NCI-H446 (cell line): ENCODE data around the gene COX20.
"Not testable (repeated sequence)": the region's sequence is repeated elsewhere in the genome, so short reads cannot be mapped to it uniquely, and the experiment has no call there.

Experiments used
- DNase-seq, 2 experiments: peaks; one replicate each; lab custom pipeline; 2025; lab: John Stamatoyannopoulos, UW

The COX20 gene, protein sequence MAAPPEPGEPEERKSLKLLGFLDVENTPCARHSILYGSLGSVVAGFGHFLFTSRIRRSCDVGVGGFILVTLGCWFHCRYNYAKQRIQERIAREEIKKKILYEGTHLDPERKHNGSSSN

DNA sequence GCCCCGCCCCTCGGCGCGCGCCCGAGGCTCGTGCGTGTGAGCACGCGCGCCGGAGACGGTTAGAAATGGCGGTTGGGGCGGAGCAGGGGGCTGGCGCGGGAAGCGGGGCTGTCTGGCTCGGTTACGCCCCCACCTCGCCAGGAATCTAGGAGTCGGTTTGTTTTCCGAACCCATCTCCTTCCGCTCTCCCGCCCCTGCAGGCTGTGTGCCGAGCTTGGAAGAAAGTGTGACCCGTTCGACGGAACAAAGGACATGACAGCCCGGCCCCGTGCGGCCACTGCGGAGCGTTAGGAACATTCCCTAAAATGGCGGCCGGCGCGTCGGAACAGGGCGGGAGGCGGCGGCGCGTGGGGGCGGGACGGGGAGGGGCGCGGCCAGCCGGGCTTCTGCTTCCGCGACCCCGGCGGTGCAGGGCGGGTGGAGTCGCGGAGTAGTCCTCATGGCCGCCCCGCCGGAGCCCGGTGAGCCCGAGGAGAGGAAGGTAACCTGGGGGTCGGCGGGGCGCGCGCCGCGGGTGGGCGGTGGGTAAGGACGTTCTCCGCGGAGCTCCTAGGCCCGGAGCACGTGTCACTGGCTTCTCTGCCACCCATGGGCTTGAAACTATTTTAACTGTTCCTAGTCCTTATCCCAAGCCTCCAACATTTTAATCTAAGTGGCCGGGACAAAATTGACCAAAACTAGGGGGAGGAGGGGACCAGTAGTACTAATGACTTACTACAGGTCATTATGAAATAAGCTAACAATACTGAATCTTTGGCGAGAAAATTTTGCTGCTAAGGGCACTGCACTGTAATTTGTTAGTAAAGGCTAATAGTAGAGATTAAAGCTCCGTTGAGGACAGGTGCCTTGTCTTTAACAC, at the start of gene COX20:
Gene COX20, plus strand, starts transcription at position 383 of the 859 bp plus-strand sequence. Its CDS starts 57 bp downstream, at position 440.
- peak; percentile 92 to 97 for DNase-seq

DNA sequence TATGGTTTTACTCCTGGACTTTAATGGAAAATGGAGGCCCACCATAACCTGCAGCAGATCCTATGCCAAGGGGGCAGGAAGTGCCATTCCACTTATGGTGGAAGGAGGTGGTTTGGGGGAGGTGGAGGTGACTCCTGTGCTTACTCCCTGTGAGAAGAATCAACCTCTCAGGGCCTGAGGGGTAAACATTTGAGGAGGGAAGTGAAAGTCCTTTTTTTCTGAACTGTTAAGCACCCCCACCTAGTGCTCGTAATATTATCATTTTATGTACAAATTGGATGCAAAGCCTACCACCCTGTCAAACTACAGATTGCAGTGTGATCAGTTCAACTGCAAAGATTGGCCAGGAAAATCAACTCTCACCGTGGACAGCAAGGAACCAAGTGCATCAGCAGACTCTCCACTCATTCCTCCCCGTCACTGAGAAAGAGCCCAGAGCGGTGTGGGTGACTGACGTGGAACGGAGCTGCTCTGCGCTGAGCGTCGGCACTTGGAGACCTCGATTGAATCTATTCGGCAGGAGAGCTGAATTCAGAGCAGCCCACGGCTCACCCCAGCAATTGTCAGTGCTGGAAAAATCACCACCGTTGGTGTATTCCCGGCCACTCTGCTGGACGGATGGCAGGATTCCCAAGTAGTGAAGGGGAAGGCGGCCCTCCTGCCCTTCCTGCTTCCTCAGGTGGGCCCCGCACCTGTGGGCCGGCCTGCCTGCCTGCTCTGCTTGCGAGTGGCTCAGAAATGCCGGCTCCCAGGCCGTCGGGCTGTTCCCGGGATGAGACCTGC, 46.8 kb upstream of the COX20 start:
- no peak for DNase-seq

DNA sequence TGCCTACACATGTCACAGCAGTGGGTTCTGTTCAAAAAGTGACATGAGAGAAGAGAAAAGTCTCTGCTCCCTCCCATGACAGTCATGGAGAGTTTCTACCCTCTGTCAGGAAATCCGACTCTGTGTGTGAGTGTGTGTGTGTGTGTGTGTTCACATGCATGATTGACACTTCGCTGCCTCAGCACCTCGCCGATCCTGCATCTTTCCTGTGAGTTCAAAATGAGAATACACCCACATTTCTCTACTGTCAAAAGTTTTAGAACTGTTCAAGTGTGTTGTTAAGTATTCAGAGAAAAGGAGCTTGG, 46.2 kb upstream of the COX20 start:
- DNase-seq, result no peak

DNA sequence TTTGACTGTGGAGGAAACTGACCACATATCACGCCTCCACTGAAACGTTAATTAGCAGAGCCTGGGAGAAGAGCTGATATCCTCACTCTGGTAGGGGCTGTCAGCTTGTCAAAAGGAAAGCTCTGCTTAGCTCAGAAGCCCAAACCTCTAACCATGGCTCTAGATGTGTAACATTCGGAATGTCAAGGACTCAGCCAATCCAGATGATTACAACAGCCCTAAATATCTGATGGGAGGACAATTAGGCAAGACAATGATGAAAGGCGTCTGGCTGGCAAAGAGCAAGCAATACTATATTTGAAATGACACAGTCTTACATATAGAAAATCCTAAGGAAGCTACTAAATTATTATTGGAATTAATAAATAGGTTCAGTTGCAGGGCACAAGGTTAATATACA, 45.7 kb upstream of the COX20 start:
- no peak for DNase-seq

DNA sequence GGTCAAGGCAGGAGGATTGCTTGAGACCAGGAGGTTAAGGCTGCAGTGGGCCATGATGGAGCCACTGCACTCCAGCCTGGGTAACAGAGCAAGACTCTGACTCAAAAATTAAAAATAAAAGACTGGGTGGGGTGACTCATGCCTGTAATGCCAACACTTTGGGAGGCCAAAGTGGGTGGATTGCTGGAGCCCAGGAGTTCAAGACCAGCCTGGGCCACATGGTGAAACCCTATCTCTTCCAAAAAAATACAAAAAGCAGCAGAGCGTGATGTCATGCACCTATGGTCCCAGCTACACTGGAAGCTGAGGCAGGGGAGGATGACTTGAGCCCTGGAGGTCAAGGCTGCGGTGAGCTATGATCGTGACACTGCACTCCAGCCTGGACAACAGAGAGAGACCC, 44.4 kb upstream of the COX20 start:
- DNase-seq, result no peak

DNA sequence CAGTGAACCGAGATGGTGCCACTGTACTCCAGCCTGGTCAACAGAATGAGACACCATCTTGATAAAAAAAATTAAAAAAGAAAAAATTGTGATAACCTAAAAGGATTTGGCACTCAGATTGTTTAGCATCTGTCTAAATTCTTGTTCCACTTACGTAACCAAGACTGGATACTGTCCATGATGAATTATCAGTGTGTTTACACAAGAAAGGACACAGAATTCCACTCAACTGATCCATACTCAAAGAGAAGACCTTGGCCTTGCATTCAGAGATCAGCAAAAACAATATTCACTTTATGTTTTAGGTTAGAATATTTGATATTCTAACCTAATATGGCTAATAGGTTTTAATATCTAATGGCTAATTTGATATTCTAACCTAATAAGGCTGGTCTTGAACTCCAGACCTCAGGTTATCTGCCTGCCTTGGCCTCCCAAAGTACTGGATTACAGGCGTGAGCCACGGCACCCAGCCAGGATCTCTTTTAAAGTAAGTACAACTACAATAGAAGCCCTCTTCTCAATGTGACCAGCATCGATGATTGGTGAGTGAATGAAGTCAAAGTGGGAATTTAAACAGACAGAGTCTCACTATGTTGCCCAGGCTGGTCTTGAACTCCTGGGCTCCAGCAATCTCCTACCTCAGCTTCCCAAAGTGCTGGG, 43.1 kb upstream of the COX20 start:
- DNase-seq, result no peak

DNA sequence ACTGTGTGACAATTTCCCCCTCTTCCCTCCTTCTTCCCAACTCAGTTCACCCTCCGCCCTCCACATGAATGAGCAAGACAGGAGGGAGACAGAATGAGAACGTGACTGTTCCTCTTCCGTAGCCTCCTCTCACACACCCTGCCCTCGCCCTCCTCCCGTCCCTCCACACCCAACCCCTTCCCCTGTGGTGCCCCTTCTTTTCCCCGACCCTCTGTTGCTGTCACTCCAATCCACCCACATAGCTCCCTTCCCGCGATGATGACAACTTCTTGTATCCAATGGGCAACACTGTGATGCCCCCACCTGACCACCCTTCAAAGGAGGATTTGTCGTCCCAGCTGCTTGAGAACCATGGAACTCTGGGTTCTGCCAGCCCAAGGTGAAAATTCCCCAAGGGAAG, 41.4 kb upstream of the COX20 start:
- DNase-seq, result no peak

DNA sequence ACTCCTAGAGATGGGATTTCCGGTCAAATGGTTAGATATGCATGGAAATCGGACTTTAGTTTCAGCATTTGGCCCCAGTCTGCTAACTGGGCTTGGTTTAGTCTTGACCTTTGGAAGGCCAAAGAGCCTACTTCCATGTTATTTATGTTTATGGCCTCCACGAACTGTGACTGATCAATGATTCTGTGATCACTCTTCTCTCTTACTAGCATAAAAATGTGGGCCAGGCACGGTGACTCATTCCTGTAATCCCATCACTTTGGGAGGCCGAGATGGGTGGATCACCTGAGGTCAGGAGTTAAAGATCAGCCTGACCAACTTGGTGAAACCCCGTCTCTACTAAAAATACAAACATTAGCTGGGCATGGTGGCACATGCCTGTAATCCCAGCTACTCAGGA, 40.9 kb upstream of the COX20 start:
- not testable (repeated sequence) for DNase-seq

DNA sequence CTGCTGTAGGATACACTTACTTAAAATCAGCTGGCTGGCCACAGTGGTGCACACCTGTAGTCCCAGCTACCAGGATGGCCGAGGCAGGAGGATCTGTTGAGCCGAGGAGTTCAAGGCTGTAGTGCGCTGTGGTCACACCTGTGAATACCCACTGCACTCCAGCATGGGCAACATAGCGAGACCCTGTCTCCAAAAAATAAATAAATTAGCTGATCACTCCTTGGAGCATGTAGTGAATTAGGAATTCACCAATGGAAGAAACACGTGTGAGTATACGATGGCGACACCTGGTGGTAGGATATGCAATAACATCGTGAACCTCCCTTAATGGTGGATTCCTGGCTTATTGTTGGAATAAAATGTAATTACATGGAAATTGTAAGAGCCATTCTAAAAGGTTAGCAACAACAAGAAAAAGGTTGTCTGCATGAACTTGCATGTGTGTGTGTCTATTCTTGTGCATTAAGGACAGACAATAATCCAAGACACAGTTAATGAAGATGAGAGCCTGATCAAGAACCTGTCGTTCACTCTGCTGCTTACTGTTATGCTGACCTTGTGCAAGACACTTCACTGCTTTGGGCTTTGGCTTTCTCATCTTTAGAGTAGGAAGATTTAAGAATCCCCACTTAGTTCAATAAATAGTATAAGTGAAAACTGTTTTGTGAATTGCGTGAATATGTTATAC, 38.6 kb upstream of the COX20 start:
- DNase-seq, result peak; percentile 55 to 72

DNA sequence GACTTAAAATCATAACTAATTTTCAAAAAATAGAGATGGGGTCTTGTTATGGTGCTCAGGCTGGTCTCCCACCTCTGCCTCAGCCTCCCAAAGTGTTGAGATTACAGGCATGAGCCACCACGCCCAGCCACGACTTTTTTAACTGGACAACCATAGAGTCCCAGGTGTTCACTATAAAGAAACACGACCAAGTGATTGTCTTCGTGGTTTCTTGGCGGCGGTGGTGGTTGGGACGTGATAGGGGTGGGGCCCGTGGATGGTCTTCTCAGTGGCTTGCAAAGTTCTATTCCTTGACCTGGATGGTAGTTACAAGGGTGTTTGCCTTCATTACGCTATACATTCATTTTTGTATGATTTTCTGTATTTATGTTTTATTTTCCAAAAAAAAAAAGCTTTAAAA, 34.6 kb upstream of the COX20 start:
- no peak for DNase-seq

DNA sequence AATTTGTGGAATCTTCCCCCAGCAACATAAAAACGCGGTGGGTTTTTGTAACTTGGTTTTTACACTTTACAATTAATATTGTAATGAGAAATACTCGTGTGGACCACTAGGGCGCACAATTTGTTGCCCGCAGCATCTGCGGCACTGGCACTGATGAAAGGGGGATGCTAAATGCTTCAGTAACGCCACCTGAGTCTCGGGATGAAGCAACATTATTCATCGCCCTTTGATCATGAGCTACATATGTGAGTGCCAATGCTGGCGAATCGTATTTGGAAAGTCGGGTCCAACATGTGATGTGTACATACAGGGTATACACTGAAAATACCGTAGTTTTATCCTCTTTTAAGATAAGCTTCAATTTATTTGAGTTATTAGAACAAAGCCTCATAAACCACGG, 34.2 kb upstream of the COX20 start:
- DNase-seq, result peak in 1 of 2 experiments; percentile 58

DNA sequence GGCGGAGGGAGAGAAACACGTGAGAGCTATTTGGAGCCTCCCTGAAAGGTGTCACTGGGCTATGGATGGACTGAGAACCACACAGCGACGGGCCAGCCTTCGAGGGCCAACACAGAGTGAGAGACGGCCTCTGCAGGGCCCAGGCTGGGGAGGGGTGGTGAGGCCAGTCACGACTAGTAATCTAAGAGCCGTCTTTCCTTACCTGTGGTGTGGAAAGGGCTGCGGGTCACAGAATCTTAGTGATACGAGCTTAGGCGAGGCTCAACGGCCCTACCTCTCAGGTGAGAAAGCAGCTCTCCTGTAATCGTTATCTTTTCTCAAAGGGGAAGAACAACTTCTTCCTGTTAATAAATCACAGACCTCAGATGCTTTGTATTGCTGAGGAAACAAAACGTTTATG, 33.4 kb upstream of the COX20 start:
- no peak for DNase-seq

DNA sequence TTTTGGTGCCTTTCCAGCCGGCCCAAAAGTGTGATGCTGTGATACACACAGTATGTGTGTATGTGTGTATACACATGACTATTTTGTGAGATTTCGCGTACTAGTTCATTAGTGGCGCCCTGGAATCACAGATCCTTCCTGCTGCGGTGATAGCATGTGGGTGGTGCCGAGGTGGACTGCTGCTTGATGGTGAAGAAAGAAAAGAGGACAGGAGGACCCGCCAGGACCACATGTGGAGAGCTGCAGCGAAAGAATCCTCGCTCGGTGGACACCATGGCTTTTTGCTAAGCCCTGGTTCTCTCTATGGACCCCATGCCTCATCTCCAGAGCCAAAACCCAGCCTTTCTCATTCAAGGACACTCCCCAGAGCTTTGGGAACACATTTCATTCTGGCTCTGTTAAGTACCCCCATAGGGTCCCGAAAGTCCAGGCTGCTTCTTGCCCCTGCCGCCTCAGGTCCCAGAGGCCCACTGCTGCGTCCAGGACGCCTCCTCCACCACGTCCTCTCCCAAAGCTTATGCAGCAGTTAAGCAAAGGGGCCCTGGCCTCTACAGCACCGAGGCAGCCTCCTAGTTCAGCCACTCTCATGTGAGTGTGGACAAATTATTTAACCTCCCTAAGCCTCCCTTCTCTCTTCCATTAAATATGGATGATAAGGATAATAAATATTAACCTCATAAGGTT, 32.8 kb upstream of the COX20 start:
- DNase-seq, result no peak

DNA sequence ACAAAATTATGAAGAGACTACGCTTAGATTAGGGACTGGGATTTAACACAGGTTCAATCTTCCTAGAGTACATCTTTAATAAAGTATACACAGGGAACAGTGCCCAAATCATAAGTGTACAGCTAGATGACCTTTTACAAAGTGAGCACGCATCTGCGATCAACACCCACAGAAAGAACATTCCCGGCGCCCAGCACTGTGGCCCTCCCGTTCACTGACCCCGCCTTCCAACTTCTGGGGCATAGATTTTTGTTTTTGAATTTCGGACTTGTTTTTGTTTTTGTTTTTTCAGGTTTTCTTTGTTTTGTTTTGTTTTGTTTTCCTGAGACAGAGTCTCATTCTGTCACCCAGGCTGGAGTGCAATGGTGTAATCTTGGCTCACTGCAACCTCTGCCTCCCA, 30.6 kb upstream of the COX20 start:
- no peak for DNase-seq

DNA sequence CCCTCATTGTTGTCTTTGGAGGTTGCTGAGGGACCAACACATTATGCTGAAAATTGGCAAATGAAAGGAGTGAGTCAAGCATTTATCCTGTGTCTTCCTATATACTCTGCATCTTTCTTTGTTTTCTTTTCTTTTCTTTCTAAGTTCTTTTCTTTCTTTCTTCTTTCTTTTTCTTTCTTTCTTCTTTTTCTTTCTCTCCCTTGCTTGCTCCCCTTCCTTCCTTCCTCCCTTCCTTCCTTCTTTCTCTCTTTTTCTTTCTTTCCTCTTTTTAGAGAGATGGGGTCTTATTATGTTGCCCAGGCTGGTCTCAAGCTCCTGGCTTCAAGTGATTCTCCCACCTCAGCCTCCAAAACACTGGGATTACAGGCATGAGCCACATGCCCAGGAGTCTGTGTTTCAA, 28.3 kb upstream of the COX20 start:
- no peak for DNase-seq

DNA sequence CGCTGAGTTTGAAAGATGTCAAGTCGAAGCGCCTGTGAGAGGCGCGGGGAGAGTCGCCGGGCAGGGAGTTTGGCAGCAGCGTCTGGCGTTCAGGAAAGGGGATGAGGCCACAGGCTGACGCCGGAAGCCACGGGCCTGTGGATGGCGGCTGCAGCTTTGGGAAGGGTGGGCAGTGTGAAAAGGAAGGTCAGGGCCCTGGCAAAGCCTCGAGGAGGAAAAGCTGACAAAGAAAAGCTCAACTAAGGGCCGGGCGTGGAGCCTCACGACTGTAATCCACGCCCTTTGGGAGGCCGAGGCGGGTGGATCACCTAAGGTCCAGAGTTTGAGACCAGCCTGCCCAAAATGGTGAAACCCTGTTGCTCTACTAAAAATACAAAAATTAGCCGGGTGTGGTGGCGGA, 25.2 kb upstream of the COX20 start:
- no peak for DNase-seq

DNA sequence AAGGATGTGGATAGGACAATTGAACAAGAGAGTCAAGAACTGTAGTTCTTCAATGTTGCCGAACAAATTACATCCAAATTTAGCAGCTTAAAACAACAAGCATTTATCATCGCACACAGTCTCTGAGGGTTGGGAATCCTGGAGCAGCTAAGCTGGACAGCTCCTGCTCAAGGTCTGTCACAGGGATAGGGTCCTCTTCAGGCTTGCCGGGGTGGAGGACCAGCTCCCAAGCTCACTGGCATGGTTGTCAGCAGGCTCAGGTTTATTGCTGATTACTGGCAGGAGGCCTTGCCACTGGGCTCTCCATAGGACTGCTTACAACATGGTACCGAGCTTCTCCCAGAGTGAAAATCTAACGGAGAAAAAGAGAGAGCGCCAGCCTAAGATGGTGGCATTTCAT, 22.1 kb upstream of the COX20 start:
- no peak for DNase-seq

DNA sequence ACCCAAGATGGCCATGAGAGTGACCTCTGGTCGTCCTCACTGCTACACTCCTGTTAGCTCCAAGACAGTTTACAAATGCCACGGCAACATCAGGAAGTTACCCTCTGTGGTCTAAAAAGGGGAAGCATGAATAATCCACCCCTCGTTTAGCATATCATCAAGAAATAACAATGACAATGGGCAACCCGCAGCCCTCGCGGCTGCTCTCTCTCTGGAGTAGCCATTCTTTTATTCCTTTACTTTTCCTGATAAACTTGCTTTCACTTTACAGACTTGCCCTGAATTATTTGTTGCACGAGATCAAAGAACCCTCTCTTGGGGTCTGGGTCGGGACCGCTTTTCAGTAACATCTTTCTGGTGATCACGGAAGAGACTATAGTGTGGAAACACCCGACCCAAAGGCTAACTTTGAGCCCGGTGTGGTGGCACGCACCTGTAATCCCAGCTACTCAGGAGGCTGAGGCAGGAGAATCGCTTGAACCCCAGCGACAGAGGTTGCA, 19.8 kb upstream of the COX20 start:
- DNase-seq, result no peak

DNA sequence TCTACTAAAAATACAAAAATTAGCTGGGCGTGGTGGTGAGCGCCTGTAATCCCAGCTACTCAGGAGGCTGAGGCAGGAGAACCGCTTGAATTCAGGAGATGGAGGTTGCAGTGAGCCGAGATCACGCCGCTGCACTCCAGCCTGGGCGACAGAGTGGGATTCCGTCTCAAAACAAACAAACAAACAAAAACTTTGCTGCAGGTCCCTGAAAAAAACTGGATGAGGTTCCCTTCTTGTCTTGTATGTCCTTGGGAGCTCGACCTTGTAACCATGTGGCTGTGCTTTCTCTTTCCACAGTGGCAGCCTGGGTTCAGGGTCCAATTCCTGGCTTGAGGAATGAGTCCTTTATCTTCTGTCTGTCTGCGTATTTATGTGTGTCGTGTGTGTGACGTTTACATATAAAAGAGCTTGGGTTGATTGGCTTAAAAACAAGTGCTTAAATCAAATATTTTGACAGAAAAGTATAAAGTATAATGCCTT, 18.0 kb upstream of the COX20 start:
- no peak for DNase-seq

DNA sequence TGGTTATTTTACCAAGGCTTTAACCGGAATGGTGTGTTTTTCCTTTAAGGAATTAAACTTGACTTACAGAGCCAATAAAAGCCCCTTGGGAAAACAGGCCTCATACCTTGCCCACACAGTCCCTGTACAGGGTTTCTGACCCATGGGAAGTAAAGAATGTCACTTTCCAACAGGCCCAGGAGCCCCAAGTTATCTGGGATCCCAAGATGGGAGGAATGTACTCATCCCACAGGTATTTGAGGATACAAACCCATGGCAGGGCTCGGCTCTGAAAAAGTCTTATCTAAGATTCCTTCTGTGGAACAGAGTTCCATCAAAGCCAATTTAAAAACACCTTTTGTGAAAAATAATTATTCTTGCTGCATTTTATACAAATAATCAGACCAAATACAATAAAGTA, 15.3 kb upstream of the COX20 start:
- no peak for DNase-seq

DNA sequence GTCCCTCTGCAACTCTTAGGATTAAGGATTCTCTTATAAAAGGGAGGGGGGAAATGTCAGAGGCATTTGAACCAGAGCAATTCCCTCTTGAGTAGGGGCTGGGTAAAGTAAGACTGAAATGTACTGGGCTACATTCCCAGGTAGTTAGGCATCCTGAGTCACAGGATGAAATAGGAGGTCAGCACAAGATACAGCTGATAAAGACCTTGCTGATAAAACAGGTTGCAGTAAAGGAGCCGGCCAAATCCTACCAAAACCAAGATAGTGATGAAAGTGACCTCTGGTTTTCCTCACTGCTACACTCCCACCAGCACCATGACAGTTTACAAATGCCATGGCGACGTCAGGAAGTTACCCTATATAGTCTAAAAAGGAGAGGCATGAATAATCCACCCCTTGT, 14.3 kb upstream of the COX20 start:
- DNase-seq, result no peak
